GM18951 (cell line): ENCODE measurements around the gene ASAP2.

Experiments used
- POLR2A ChIP-seq: IDR thresholded peaks from 4 replicates; pipeline ENCODE4 v1.6.1; 2011; ENCODE audit warnings: mild to moderate bottlenecking; ENCODE audit not compliant: insufficient read length, insufficient read depth; ENCODE audit errors: extremely low read depth
- in situ Hi-C: fragments of 300-500 bp; cut with MboI; formaldehyde crosslinking; loops from one replicate; pipeline ENCODE4 v1.12.0; 2022; ENCODE audit warnings: low sequenced_read_pairs, mixed read lengths, inconsistent platforms; ENCODE audit not compliant: unreplicated experiment

The ASAP2 gene

GRCh38 chr2:9296559-9296958 is 89.9 kb downstream of the ASAP2 start:
- TF ChIP-seq POLR2A = no peak
- in situ Hi-C loops = no loop called here

GRCh38 chr2:9297156-9297555 is 90.5 kb downstream of the ASAP2 start:
- in situ Hi-C loops = no loop called here
- TF ChIP-seq POLR2A = no peak

- TF ChIP-seq POLR2A = no peak
- in situ Hi-C loops = no loop called here
Observed at GRCh38 chr2:9297807-9298206, 91.2 kb downstream of the ASAP2 start.

- in situ Hi-C loops = no loop called here
- TF ChIP-seq POLR2A = no peak
Observed at GRCh38 chr2:9298583-9298982, 92.0 kb downstream of the ASAP2 start.

GRCh38 chr2:9299161-9300100 is 92.8 kb downstream of the ASAP2 start:
- TF ChIP-seq POLR2A = no peak
- in situ Hi-C loops = no loop called here

GRCh38 chr2:9300214-9300613 is 93.6 kb downstream of the ASAP2 start:
- TF ChIP-seq POLR2A = no peak
- in situ Hi-C loops = no loop called here

- TF ChIP-seq POLR2A = no peak
- in situ Hi-C loops = no loop called here
Observed at GRCh38 chr2:9300829-9301453, 94.3 kb downstream of the ASAP2 start.

GRCh38 chr2:9302755-9303154 is 96.1 kb downstream of the ASAP2 start:
- in situ Hi-C loops = no loop called here
- no peak for TF ChIP-seq POLR2A

GRCh38 chr2:9303528-9304225 is 97.1 kb downstream of the ASAP2 start:
- TF ChIP-seq POLR2A = no peak
- in situ Hi-C loops = no loop called here

GRCh38 chr2:9306911-9307310 is 100.3 kb downstream of the ASAP2 start:
- no peak for TF ChIP-seq POLR2A
- in situ Hi-C loops = no loop called here

- no peak for TF ChIP-seq POLR2A
- in situ Hi-C loops = no loop called here
Observed at GRCh38 chr2:9307535-9307934, 100.9 kb downstream of the ASAP2 start.

- no peak for TF ChIP-seq POLR2A
- in situ Hi-C loops = no loop called here
Observed at GRCh38 chr2:9308186-9308955, 101.8 kb downstream of the ASAP2 start.

- TF ChIP-seq POLR2A = no peak
- in situ Hi-C loops = no loop called here
Observed at GRCh38 chr2:9309147-9309546, 102.5 kb downstream of the ASAP2 start.
